ENCODE results near the gene OSBPL1A.

DNA sequence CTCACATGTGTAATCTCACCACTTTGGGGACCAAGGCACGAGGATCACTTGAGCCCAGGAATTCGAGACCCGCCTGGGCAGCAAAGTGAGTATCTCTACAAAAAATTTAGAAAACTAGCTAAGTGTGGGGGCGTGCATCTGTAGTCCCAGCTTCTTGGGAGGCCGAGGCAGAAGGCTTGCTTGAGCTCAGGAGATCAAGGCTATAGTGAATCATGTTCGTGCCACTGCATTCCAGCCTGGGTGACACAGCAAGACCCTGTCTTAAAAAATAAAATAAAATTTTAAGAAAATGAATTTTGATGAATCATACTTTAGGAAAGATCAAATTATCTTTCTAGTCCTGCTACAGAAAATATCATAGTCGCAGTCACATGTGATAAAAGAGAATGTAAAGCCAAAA is 211.8 kb downstream of the OSBPL1A start:
- no peak for TF ChIP-seq CTCF (IDR thresholded peaks at IDR 0.05)
- TF ChIP-seq CBX8 (IDR thresholded peaks at IDR 0.05): no peak
- TF ChIP-seq, protein P1, sequence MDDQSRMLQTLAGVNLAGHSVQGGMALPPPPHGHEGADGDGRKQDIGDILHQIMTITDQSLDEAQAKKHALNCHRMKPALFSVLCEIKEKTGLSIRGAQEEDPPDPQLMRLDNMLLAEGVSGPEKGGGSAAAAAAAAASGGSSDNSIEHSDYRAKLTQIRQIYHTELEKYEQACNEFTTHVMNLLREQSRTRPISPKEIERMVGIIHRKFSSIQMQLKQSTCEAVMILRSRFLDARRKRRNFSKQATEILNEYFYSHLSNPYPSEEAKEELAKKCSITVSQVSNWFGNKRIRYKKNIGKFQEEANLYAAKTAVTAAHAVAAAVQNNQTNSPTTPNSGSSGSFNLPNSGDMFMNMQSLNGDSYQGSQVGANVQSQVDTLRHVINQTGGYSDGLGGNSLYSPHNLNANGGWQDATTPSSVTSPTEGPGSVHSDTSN (IDR thresholded peaks at IDR 0.05): no peak
- no peak for TF ChIP-seq POLR2A (IDR thresholded peaks at IDR 0.05; ENCODE audit: low read length)
- no peak for TF ChIP-seq JUN (IDR thresholded peaks at IDR 0.05)
- TF ChIP-seq NPAS2 (CRISPR knock-in tag; IDR thresholded peaks at IDR 0.05; ENCODE audit: borderline replicate concordance): no peak
- no peak for TF ChIP-seq MAFK (IDR thresholded peaks at IDR 0.05; ENCODE audit: partially characterized antibody)
- TF ChIP-seq HMGXB4 (CRISPR knock-in tag; IDR thresholded peaks at IDR 0.05; ENCODE audit: borderline replicate concordance): no peak
- TF ChIP-seq ZFP36 (IDR thresholded peaks at IDR 0.05; ENCODE audit: borderline replicate concordance, partially characterized antibody): no peak
- TF ChIP-seq, protein P2, sequence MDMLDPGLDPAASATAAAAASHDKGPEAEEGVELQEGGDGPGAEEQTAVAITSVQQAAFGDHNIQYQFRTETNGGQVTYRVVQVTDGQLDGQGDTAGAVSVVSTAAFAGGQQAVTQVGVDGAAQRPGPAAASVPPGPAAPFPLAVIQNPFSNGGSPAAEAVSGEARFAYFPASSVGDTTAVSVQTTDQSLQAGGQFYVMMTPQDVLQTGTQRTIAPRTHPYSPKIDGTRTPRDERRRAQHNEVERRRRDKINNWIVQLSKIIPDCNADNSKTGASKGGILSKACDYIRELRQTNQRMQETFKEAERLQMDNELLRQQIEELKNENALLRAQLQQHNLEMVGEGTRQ (IDR thresholded peaks at IDR 0.05): no peak
- no peak for TF ChIP-seq EP300 (IDR thresholded peaks at IDR 0.05)
- no peak for TF ChIP-seq KDM1A (IDR thresholded peaks at IDR 0.05; ENCODE audit: low read depth)
- no peak for TF ChIP-seq BCL3 (IDR thresholded peaks at IDR 0.05)
- TF ChIP-seq, protein P3, sequence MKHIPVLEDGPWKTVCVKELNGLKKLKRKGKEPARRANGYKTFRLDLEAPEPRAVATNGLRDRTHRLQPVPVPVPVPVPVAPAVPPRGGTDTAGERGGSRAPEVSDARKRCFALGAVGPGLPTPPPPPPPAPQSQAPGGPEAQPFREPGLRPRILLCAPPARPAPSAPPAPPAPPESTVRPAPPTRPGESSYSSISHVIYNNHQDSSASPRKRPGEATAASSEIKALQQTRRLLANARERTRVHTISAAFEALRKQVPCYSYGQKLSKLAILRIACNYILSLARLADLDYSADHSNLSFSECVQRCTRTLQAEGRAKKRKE (CRISPR knock-in tag; IDR thresholded peaks at IDR 0.05; ENCODE audit: low read depth): no peak
